IMR-90 (cell line): ENCODE measurements around the gene VCL. TPM values are rescaled to one million over a fixed set of nuclear protein-coding genes. Genes with fewer than 3 reads are reported as not detected.

Experiments
- ATAC-seq: fragments of 200-7000 bp; cut with Tn5 transposase; 2 replicates; pipeline ENCODE4 v1.9.1; 2020; ENCODE audit warnings: low read depth, mild to moderate bottlenecking, moderate library complexity
- BruUV-seq: library from RNA; stranded (reverse); fragments of 400-500 nt; replicated peaks from 2 replicates; lab custom pipeline; 2021; lab: Mats Ljungman, UMichigan
- CTCF ChIA-PET: fragments of 300-600 bp; formaldehyde crosslinking; extraction: SDS; loops from one replicate; lab custom pipeline; 2021; ENCODE audit warnings: antibody characterized with exemption; lab: Yijun Ruan, JAX
- POLR2A ChIA-PET: fragments of 300-600 bp; sonication (Branson Sonifier 250); formaldehyde crosslinking; loops from one replicate; lab custom pipeline; 2022; ENCODE audit warnings: antibody characterized with exemption; ENCODE audit not compliant: unreplicated experiment; lab: Charles Lee
- DNase-seq: peaks from one replicate; pipeline ENCODE4 v3.0.0; 2013
- H2AFZ ChIP-seq: replicated peaks from 2 replicates; pipeline ENCODE3; 2013; ENCODE audit warnings: low read length, mild to moderate bottlenecking; ENCODE audit not compliant: poor library complexity
- H2AK5ac ChIP-seq: 2 replicates; pipeline ENCODE4 v1.6.1; 2013; ENCODE audit warnings: low read depth, low read length, inconsistent platforms
- H2AK9ac ChIP-seq: replicated peaks from 2 replicates; pipeline ENCODE3; 2013; ENCODE audit warnings: mild to moderate bottlenecking, low read depth, low read length, moderate library complexity; ENCODE audit not compliant: poor library complexity
- H2BK120ac ChIP-seq: 2 replicates; pipeline ENCODE4 v1.6.1; 2013; ENCODE audit warnings: low read depth, low read length, inconsistent platforms
- H2BK15ac ChIP-seq: 3 replicates; pipeline ENCODE4 v1.6.1; 2013; ENCODE audit warnings: low read depth, low read length, inconsistent platforms
- H2BK20ac ChIP-seq: 2 replicates; pipeline ENCODE4 v1.6.1; 2013; ENCODE audit warnings: low read depth, mild to moderate bottlenecking, inconsistent platforms, low read length, moderate library complexity
- H2BK5ac ChIP-seq: 2 replicates; pipeline ENCODE4 v1.6.1; 2013; ENCODE audit warnings: mild to moderate bottlenecking, low read depth, low read length, inconsistent platforms; ENCODE audit not compliant: poor library complexity, severe bottlenecking
- H3K14ac ChIP-seq: replicated peaks from 2 replicates; pipeline ENCODE4 v1.6.1; 2013; ENCODE audit warnings: low read depth, low read length, inconsistent platforms
- H3K18ac ChIP-seq: 2 replicates; pipeline ENCODE4 v1.6.1; 2013; ENCODE audit warnings: low read depth, low read length, control low read depth
- H3K23ac ChIP-seq: 2 replicates; pipeline ENCODE4 v1.6.1; 2013; ENCODE audit warnings: low read depth, low read length, inconsistent platforms
- H3K27ac ChIP-seq: 2 replicates; pipeline ENCODE4 v1.5.1; 2013; ENCODE audit warnings: mild to moderate bottlenecking, control low read depth, low read length; ENCODE audit not compliant: insufficient read depth
- H3K27me3 ChIP-seq: 2 replicates; pipeline ENCODE4 v1.6.1; 2013; ENCODE audit warnings: low read length; ENCODE audit not compliant: control insufficient read depth, insufficient read depth
- H3K36me3 ChIP-seq: 2 replicates; pipeline ENCODE4 v1.6.1; 2013; ENCODE audit warnings: low read length, mixed read lengths; ENCODE audit not compliant: control insufficient read depth, insufficient read depth
- H3K4ac ChIP-seq: 2 replicates; pipeline ENCODE4 v1.6.1; 2013; ENCODE audit warnings: low read depth, low read length, inconsistent platforms
- H3K4me1 ChIP-seq: 2 replicates; pipeline ENCODE4 v1.6.1; 2013; ENCODE audit warnings: low read length, mixed read lengths; ENCODE audit not compliant: control insufficient read depth, insufficient read depth
- H3K4me2 ChIP-seq: 2 replicates; pipeline ENCODE4 v1.6.1; 2013; ENCODE audit warnings: low read depth, mild to moderate bottlenecking, control low read depth, low read length, moderate library complexity
- H3K4me3 ChIP-seq: 2 replicates; pipeline ENCODE4 v1.5.1; 2013; ENCODE audit warnings: low read depth, mild to moderate bottlenecking, control low read depth, low read length, moderate library complexity; ENCODE audit not compliant: insufficient read depth
- H3K56ac ChIP-seq: 2 replicates; pipeline ENCODE4 v1.6.1; 2013; ENCODE audit warnings: low read length, inconsistent platforms; ENCODE audit not compliant: insufficient read depth; ENCODE audit errors: extremely low read depth
- H3K79me1 ChIP-seq, 2 experiments: 2 replicates each; pipeline ENCODE4 v1.6.1; 2013; ENCODE audit warnings: low read length in 2 of 2, inconsistent platforms in 1 of 2, low read depth in 1 of 2
- H3K9ac ChIP-seq: 2 replicates; pipeline ENCODE4 v1.6.1; 2013; ENCODE audit warnings: low read depth, low read length, control low read depth
- H3K9me1 ChIP-seq: 2 replicates; pipeline ENCODE4 v1.6.1; 2013; ENCODE audit warnings: low read length, inconsistent platforms; ENCODE audit not compliant: insufficient read depth
- H3K9me3 ChIP-seq: 2 replicates; pipeline ENCODE4 v1.6.1; 2013; ENCODE audit warnings: low read length; ENCODE audit not compliant: control insufficient read depth, insufficient read depth
- H4K20me1 ChIP-seq: 2 replicates; pipeline ENCODE4 v1.6.1; 2013; ENCODE audit warnings: low read length, inconsistent platforms; ENCODE audit not compliant: insufficient read depth
- H4K5ac ChIP-seq: 2 replicates; pipeline ENCODE4 v1.6.1; 2013; ENCODE audit warnings: mild to moderate bottlenecking, low read depth, low read length, control low read depth
- H4K8ac ChIP-seq, 2 experiments: 2 replicates each; pipeline ENCODE4 v1.6.1; 2013; ENCODE audit warnings: low read depth in 2 of 2, low read length in 2 of 2, control low read depth in 1 of 2, inconsistent platforms in 1 of 2
- H4K91ac ChIP-seq: 2 replicates; pipeline ENCODE4 v1.6.1; 2013; ENCODE audit warnings: low read depth, low read length, inconsistent platforms; ENCODE audit not compliant: insufficient read depth
- BHLHE40 ChIP-seq: fragments of 150-350 bp; IDR thresholded peaks from 2 replicates; pipeline ENCODE4 v1.6.1; 2016; ENCODE audit warnings: mild to moderate bottlenecking, low read depth, low read length
- CEBPB ChIP-seq: IDR thresholded peaks from 2 replicates; pipeline ENCODE4 v1.6.1; 2012; ENCODE audit warnings: low read depth, low read length, improper control_type of control experiment
- CHD1 ChIP-seq: IDR thresholded peaks from 2 replicates; pipeline ENCODE4 v1.6.1; 2012; ENCODE audit warnings: low read depth, low read length, improper control_type of control experiment
- FOS ChIP-seq: fragments of 150-350 bp; IDR thresholded peaks from 2 replicates; pipeline ENCODE4 v1.6.1; 2016; ENCODE audit warnings: low read depth, low read length
- MAFK ChIP-seq: IDR thresholded peaks from 2 replicates; pipeline ENCODE4 v1.6.1; 2012; ENCODE audit warnings: low read depth, low read length, improper control_type of control experiment
- MAZ ChIP-seq: IDR thresholded peaks from 2 replicates; pipeline ENCODE4 v1.6.1; 2012; ENCODE audit warnings: low read depth, mild to moderate bottlenecking, low read length, improper control_type of control experiment, moderate library complexity, borderline replicate concordance
- MXI1 ChIP-seq: IDR thresholded peaks from 2 replicates; pipeline ENCODE4 v1.6.1; 2012; ENCODE audit warnings: low read depth, mild to moderate bottlenecking, low read length, moderate library complexity, borderline replicate concordance
- NFE2L2 ChIP-seq: fragments of 150-350 bp; IDR thresholded peaks from 2 replicates; pipeline ENCODE4 v1.6.1; 2016; ENCODE audit warnings: low read depth, mild to moderate bottlenecking, low read length
- POLR2A ChIP-seq: IDR thresholded peaks from 2 replicates; pipeline ENCODE4 v1.6.1; 2012; ENCODE audit warnings: mild to moderate bottlenecking, low read depth, low read length
- RAD21 ChIP-seq: IDR thresholded peaks from 2 replicates; pipeline ENCODE4 v1.6.1; 2012; ENCODE audit warnings: low read length, improper control_type of control experiment
- RCOR1 ChIP-seq: IDR thresholded peaks from 2 replicates; pipeline ENCODE4 v1.6.1; 2012; ENCODE audit warnings: mild to moderate bottlenecking, low read length, improper control_type of control experiment; ENCODE audit not compliant: insufficient replicate concordance
- RFX5 ChIP-seq: IDR thresholded peaks from 2 replicates; pipeline ENCODE4 v1.8.0; 2012; ENCODE audit warnings: low read depth, mild to moderate bottlenecking, low read length, moderate library complexity
- SMC3 ChIP-seq: fragments of 150-350 bp; IDR thresholded peaks from 2 replicates; pipeline ENCODE4 v1.6.1; 2016; ENCODE audit warnings: low read depth, mild to moderate bottlenecking, antibody characterized with exemption, low read length, moderate library complexity
- USF2 ChIP-seq: fragments of 150-350 bp; IDR thresholded peaks from 2 replicates; pipeline ENCODE4 v1.6.1; 2017; ENCODE audit warnings: mild to moderate bottlenecking, antibody characterized with exemption, low read length, low read depth
- WGBS, 2 experiments: methylation state at CpG; one replicate each; pipeline versions ENCODE4 v1.1.5 to v1.1.7; 2013; ENCODE audit warnings: missing lambda C conversion rate in 2 of 2; ENCODE audit not compliant: insufficient read length in 1 of 2; ENCODE audit errors: extremely low coverage in 2 of 2; 5-methylcytosine and 5-hydroxymethylcytosine counted together
- dilution Hi-C: fragments of 300-500 bp; cut with HindIII; formaldehyde crosslinking; loops from one replicate; pipeline ENCODE4 v1.14.3; 2018; ENCODE audit warnings: low sequenced_read_pairs; ENCODE audit not compliant: unreplicated experiment
- in situ Hi-C: fragments of 300-500 bp; cut with MboI; formaldehyde crosslinking; loops from 3 replicates; pipeline ENCODE4 v1.14.3; 2019; ENCODE audit warnings: low sequenced_read_pairs, inconsistent platforms, mixed read lengths
- intact Hi-C: fragments of 100-400 bp; cut with micrococcal nuclease; formaldehyde crosslinking; loops from 2 replicates; pipeline ENCODE4 v1.10.0; 2022
- polyA plus RNA-seq, 3 experiments: library from polyadenylated mRNA; depleted of rRNA; stranded (reverse); fragments of >200 nt; gene quantifications; 2 replicates each; pipeline ENCODE4 v1.2.3, GENCODE V29; 2012; ENCODE audit warnings: low replicate concordance in 1 of 3
- total RNA-seq: library from RNA; depleted of rRNA; stranded (reverse); fragments of >200 nt; gene quantifications from 2 replicates; pipeline ENCODE4 v1.2.3, GENCODE V29; 2012
- TF ChIP-seq, protein P1 (sequence below): conservative IDR thresholded peaks from 2 replicates; pipeline ENCODE4 v1.5.1; 2012; ENCODE audit warnings: mild to moderate bottlenecking, low read depth, low read length, improper control_type of control experiment
- TF ChIP-seq, protein P2 (sequence below): fragments of 150-350 bp; IDR thresholded peaks from 2 replicates; pipeline ENCODE4 v1.6.1; 2016; ENCODE audit warnings: low read depth, mild to moderate bottlenecking, low read length, moderate library complexity, borderline replicate concordance

Gene VCL
- total and polyA plus RNA-seq, 2 of the 4 experiments (the other 2 are of a cell fraction): 227 to 283 TPM

- dilution Hi-C loops: no loop called here
- peaks cover 39% of the 10 kb centered on the region for H4K20me1 ChIP-seq
- no peak overlapping the region for H2BK120ac ChIP-seq
- H2BK15ac ChIP-seq: no peak overlapping the region
- WGBS, 2 experiments: no CpG with 5 or more reads among the region's 9 CpGs
- no peak for TF ChIP-seq RFX5
- no peak for TF ChIP-seq MAFK
- TF ChIP-seq NFE2L2: no peak
- no peak for TF ChIP-seq SMC3
- no peak for TF ChIP-seq RCOR1
- no peak for TF ChIP-seq MAZ
- no peak for TF ChIP-seq BHLHE40
- TF ChIP-seq RAD21: no peak
- TF ChIP-seq POLR2A: no peak
- no peak for TF ChIP-seq USF2
- TF ChIP-seq, protein P1, sequence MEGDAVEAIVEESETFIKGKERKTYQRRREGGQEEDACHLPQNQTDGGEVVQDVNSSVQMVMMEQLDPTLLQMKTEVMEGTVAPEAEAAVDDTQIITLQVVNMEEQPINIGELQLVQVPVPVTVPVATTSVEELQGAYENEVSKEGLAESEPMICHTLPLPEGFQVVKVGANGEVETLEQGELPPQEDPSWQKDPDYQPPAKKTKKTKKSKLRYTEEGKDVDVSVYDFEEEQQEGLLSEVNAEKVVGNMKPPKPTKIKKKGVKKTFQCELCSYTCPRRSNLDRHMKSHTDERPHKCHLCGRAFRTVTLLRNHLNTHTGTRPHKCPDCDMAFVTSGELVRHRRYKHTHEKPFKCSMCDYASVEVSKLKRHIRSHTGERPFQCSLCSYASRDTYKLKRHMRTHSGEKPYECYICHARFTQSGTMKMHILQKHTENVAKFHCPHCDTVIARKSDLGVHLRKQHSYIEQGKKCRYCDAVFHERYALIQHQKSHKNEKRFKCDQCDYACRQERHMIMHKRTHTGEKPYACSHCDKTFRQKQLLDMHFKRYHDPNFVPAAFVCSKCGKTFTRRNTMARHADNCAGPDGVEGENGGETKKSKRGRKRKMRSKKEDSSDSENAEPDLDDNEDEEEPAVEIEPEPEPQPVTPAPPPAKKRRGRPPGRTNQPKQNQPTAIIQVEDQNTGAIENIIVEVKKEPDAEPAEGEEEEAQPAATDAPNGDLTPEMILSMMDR: no peak
- no peak for TF ChIP-seq CHD1
- TF ChIP-seq, protein P2, sequence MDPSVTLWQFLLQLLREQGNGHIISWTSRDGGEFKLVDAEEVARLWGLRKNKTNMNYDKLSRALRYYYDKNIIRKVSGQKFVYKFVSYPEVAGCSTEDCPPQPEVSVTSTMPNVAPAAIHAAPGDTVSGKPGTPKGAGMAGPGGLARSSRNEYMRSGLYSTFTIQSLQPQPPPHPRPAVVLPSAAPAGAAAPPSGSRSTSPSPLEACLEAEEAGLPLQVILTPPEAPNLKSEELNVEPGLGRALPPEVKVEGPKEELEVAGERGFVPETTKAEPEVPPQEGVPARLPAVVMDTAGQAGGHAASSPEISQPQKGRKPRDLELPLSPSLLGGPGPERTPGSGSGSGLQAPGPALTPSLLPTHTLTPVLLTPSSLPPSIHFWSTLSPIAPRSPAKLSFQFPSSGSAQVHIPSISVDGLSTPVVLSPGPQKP: no peak
- no peak for TF ChIP-seq MXI1
- no peak for TF ChIP-seq FOS
- TF ChIP-seq CEBPB: no peak
- no peak overlapping the region for H3K23ac ChIP-seq
- H3K27ac ChIP-seq: no peak overlapping the region
- BruUV-seq: no TSS peak
- ChIA-PET CTCF (interaction anchor here (1.1 kb wide), 1 partner anchor 9 kb away, joined by 3 read pairs; no protein-coding TSS in a partner anchor), POLR2A (no interaction called here)
- H2AK5ac ChIP-seq: no peak overlapping the region
- DNase-seq (peak; percentile 29), ATAC-seq (no peak)
- H3K14ac ChIP-seq: no peak overlapping the region
- no peak overlapping the region for H2BK20ac ChIP-seq
- H3K4me2 ChIP-seq: no peak overlapping the region
- no peak overlapping the region for H3K4me3 ChIP-seq
- H2AFZ ChIP-seq: no peak overlapping the region
- H3K36me3 ChIP-seq: peaks cover 77% of the 10 kb centered on the region
- H3K79me1 ChIP-seq: peaks cover 48 to 72% of the 10 kb centered on the region in 2 experiments
- H4K91ac ChIP-seq: no peak overlapping the region
- no peak overlapping the region for H3K18ac ChIP-seq
- no peaks in the 10 kb centered on the region for H3K9me3 ChIP-seq
- no peak overlapping the region for H2BK5ac ChIP-seq
- H2AK9ac ChIP-seq: no peak overlapping the region
- peaks cover 20% of the 10 kb centered on the region for H3K9me1 ChIP-seq
- in situ Hi-C loops: no loop called here
- H4K8ac ChIP-seq: no peak overlapping the region
- intact Hi-C loops: no loop called here
- H3K4me1 ChIP-seq: peaks cover 3% of the 10 kb centered on the region; the same call in 1 of the 2 replicates
- H3K4ac ChIP-seq: no peak overlapping the region
- no peak overlapping the region for H4K5ac ChIP-seq
- no peaks in the 10 kb centered on the region for H3K27me3 ChIP-seq
- H3K9ac ChIP-seq: no peak overlapping the region
- no peak overlapping the region for H3K56ac ChIP-seq
Observed at GRCh38 chr10:74097776-74098175, 99.9 kb downstream of the VCL start.
